Colonic mucosa (tissue), 4 donors: ENCODE measurements around the gene P2RY2. TPM values are rescaled to one million over a fixed set of nuclear protein-coding genes. Genes with fewer than 3 reads are reported as not detected.
A peak's percentile ranks its signal among the peaks of the same experiment; 100 is the strongest.

ENCODE experiments used
- DNase-seq: peaks from one replicate; pipeline ENCODE4 v3.0.0-alpha.2; 2020
- H3K27ac ChIP-seq: fragments of 200-600 bp; one replicate; pipeline ENCODE4 v1.8.0; 2021
- H3K27me3 ChIP-seq: fragments of 200-600 bp; one replicate; pipeline ENCODE4 v1.8.0; 2021
- H3K36me3 ChIP-seq: fragments of 200-600 bp; one replicate; pipeline ENCODE4 v1.8.0; 2021
- H3K4me1 ChIP-seq: fragments of 200-600 bp; one replicate; pipeline ENCODE4 v1.8.0; 2021; ENCODE audit warnings: mild to moderate bottlenecking
- H3K4me3 ChIP-seq: fragments of 200-600 bp; one replicate; pipeline ENCODE4 v1.8.0; 2021
- H3K9ac ChIP-seq, 2 donors: one replicate each; pipeline ENCODE4 v1.7.0; 2013; ENCODE audit warnings: control low read depth in 2 of 2, low read depth in 2 of 2, low read length in 2 of 2
- H3K9me3 ChIP-seq: fragments of 200-600 bp; one replicate; pipeline ENCODE4 v1.8.0; 2021
- intact Hi-C: fragments of 100-400 bp; cut with DNase I; formaldehyde crosslinking; loops from one replicate; pipeline ENCODE4 v1.14.1; 2022
- total RNA-seq, 2 donors: library from RNA; stranded (reverse); fragmentation: NEBNext Ultra II Directional in 1 of 2; extraction: Animal tissue kit (Norgen Biotek cat#: 25700) in 1 of 2; gene quantifications; one replicate each; pipeline ENCODE4 v1.2.1, GENCODE V29; 2021
- TF ChIP-seq, protein P1 (sequence below): fragments of 200-600 bp; IDR thresholded peaks from one replicate; pipeline ENCODE4 v1.8.0; 2022; ENCODE audit warnings: antibody characterized with exemption, mild to moderate bottlenecking
- donor health status: healthy.
- donor health status: DM: no; HTN: no; CAD: no.
- donor health status: DM: no; HTN: no; CAD: no.

P2RY2 gene
- total RNA-seq, 2 donors from 2014 or later: 17.6 to 27.4 TPM

DNA sequence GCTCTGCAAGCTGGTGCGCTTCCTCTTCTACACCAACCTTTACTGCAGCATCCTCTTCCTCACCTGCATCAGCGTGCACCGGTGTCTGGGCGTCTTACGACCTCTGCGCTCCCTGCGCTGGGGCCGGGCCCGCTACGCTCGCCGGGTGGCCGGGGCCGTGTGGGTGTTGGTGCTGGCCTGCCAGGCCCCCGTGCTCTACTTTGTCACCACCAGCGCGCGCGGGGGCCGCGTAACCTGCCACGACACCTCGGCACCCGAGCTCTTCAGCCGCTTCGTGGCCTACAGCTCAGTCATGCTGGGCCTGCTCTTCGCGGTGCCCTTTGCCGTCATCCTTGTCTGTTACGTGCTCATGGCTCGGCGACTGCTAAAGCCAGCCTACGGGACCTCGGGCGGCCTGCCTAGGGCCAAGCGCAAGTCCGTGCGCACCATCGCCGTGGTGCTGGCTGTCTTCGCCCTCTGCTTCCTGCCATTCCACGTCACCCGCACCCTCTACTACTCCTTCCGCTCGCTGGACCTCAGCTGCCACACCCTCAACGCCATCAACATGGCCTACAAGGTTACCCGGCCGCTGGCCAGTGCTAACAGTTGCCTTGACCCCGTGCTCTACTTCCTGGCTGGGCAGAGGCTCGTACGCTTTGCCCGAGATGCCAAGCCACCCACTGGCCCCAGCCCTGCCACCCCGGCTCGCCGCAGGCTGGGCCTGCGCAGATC is 16.5 kb downstream of the P2RY2 start:
- H3K36me3 ChIP-seq: no peaks in the 10 kb centered on the region
- no peak overlapping the region for H3K27ac ChIP-seq
- no peaks in the 10 kb centered on the region for H3K4me1 ChIP-seq
- H3K27me3 ChIP-seq: no peaks in the 10 kb centered on the region
- intact Hi-C loops: loop anchor here (10.0 kb wide), 1 partner anchor 50 kb away; no protein-coding TSS in a partner anchor
- no peak overlapping the region for H3K4me3 ChIP-seq
- no peak overlapping the region for H3K9ac ChIP-seq
- H3K9me3 ChIP-seq: no peaks in the 10 kb centered on the region
- TF ChIP-seq, protein P1, sequence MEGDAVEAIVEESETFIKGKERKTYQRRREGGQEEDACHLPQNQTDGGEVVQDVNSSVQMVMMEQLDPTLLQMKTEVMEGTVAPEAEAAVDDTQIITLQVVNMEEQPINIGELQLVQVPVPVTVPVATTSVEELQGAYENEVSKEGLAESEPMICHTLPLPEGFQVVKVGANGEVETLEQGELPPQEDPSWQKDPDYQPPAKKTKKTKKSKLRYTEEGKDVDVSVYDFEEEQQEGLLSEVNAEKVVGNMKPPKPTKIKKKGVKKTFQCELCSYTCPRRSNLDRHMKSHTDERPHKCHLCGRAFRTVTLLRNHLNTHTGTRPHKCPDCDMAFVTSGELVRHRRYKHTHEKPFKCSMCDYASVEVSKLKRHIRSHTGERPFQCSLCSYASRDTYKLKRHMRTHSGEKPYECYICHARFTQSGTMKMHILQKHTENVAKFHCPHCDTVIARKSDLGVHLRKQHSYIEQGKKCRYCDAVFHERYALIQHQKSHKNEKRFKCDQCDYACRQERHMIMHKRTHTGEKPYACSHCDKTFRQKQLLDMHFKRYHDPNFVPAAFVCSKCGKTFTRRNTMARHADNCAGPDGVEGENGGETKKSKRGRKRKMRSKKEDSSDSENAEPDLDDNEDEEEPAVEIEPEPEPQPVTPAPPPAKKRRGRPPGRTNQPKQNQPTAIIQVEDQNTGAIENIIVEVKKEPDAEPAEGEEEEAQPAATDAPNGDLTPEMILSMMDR: no peak
- DNase-seq: no peak

DNA sequence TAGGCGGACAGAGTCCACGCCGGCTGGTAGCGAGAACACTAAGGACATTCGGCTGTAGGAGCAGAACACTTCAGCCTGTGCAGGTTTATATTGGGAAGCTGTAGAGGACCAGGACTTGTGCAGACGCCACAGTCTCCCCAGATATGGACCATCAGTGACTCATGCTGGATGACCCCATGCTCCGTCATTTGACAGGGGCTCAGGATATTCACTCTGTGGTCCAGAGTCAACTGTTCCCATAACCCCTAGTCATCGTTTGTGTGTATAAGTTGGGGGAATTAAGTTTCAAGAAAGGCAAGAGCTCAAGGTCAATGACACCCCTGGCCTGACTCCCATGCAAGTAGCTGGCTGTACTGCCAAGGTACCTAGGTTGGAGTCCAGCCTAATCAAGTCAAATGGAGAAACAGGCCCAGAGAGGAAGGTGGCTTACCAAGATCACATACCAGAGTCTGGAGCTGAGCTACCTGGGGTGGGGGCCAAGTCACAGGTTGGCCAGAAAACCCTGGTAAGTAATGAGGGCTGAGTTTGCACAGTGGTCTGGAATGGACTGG is 17.2 kb downstream of the P2RY2 start:
- Histone ChIP-seq H3K27ac (no peak overlapping the region), H3K4me3 (no peak overlapping the region), H3K9ac (no peak overlapping the region), H3K4me1 (no peaks in the 10 kb centered on the region), H3K27me3 (no peaks in the 10 kb centered on the region), H3K9me3 (no peaks in the 10 kb centered on the region), H3K36me3 (no peaks in the 10 kb centered on the region)
- intact Hi-C loops: loop anchor here (10.0 kb wide), 1 partner anchor 49 kb away; no protein-coding TSS in a partner anchor
- no peak for DNase-seq
- TF ChIP-seq, protein P1: no peak

DNA sequence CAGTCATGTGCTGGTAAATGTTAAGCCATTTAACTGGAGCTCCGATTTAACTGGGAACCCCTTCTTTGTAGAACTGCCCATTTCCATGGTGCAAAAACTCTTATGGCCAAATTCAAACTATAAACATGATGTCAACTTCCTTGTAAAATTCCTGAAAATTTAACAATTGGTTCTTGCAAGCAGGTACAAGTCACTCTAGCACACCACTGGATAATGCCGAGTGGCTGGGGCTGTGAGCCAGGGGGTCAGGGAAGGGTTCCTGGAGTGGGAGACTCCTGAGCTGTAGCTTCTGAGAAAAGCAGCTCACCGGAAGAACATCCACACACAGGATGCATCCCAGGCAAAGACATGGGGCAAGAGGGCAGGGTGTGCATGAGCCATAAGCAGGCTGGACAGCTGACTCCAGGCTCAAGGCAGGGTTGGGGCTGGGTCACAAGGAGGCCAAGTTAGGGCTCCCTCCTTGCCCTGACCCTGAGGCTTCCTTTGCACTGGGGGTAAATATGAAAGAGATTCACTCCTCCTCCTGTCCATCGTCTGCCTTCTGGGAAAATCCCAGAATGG is 18.2 kb downstream of the P2RY2 start:
- Histone ChIP-seq H3K4me3 (no peak overlapping the region), H3K36me3 (no peaks in the 10 kb centered on the region), H3K4me1 (no peaks in the 10 kb centered on the region), H3K9ac (no peak overlapping the region), H3K9me3 (no peaks in the 10 kb centered on the region), H3K27ac (no peak overlapping the region), H3K27me3 (no peaks in the 10 kb centered on the region)
- intact Hi-C loops: loop anchor here (2.0 to 10.0 kb wide), 2 partner anchors 49 kb away; no protein-coding TSS in a partner anchor
- TF ChIP-seq, protein P1: no peak
- DNase-seq: no peak

DNA sequence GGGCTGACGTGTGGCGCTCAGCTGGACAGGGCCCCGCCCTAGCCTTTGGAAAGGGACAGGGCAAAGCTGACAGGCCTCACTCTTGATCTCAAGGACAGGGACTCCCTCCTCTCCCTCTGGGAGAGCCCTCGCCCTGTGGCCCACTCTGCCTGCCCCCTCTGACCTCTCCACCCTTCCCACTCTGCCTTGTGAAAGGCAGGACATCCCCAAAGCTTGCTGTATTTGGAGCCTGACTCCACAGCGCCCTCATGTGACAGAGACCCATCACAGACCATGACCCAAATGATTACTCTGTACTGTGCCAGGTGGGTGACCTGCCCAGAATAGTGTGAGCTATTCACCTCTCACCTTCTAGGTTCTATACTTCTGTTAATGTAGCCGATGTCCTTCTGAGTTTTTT is 18.8 kb downstream of the P2RY2 start:
- no peak overlapping the region for H3K27ac ChIP-seq
- H3K36me3 ChIP-seq: no peaks in the 10 kb centered on the region
- TF ChIP-seq, protein P1: peak; percentile 56
- no peak overlapping the region for H3K9ac ChIP-seq
- no peak overlapping the region for H3K4me3 ChIP-seq
- H3K27me3 ChIP-seq: no peaks in the 10 kb centered on the region
- intact Hi-C loops: loop anchor here (2.0 to 10.0 kb wide), 2 partner anchors 48 to 50 kb away; no protein-coding TSS in a partner anchor
- H3K9me3 ChIP-seq: no peaks in the 10 kb centered on the region
- no peaks in the 10 kb centered on the region for H3K4me1 ChIP-seq
- peak; percentile 63 for DNase-seq

DNA sequence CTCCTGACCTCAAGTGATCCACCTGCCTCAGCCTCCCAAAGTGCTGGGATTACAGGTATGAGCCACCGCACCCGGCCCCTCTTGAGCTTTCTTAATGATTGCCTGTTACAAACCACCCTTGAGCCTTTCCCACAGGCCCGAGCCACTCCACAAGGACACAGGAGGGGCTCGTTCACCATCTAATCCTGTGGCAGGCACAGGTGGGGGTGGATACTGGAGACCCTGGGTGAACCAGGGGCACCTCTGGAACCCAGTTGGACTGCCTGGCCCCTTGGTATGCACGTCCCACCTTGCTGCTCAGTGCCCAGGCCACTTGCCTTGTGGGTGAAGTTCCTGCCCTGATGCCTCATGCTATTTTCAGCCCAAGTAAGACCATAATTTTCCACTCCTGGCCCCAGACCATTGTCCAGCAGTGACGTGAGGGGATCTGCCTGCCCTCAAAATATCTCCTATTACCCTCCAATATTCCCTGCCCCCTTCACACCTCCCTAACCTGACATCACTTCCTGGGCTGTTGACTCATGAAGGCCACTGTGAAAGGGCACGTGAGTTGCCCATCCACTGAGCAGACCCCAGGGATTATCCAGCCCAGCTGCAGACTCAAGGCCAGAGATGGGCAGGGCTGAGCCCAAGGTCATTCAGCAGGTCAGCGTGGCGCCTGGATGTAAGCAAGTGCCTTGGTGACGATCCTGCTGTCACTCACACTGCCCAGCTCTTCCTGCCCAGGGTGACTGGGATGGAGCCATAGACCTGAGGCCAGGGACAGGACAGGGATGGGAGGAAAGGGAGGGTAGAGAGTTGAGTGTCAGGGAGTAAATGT is 19.6 kb downstream of the P2RY2 start:
- Histone ChIP-seq H3K9me3 (no peaks in the 10 kb centered on the region), H3K27me3 (no peaks in the 10 kb centered on the region), H3K36me3 (no peaks in the 10 kb centered on the region), H3K27ac (no peak overlapping the region), H3K4me1 (no peaks in the 10 kb centered on the region), H3K9ac (no peak overlapping the region), H3K4me3 (no peak overlapping the region)
- intact Hi-C loops: loop anchor here (2.0 to 10.0 kb wide), 2 partner anchors 47 to 51 kb away; no protein-coding TSS in a partner anchor
- DNase-seq: no peak
- TF ChIP-seq, protein P1: no peak
